GM23248 (cell line): ENCODE data around the gene SWAP70.

ENCODE experiments used
- EZH2 ChIP-seq: fragments of 200-600 bp; sonication (generic); IDR thresholded peaks from 2 replicates; pipeline ENCODE4 v1.6.1; 2018; ENCODE audit warnings: antibody characterized with exemption, mild to moderate bottlenecking; ENCODE audit not compliant: insufficient read depth, poor library complexity, severe bottlenecking
- EZH2phosphoT487 ChIP-seq: fragments of 200-600 bp; sonication (generic); IDR thresholded peaks from 2 replicates; pipeline ENCODE4 v1.6.1; 2018; ENCODE audit warnings: antibody characterized with exemption, moderate library complexity, mild to moderate bottlenecking, low read depth; ENCODE audit not compliant: insufficient read depth

DNA sequence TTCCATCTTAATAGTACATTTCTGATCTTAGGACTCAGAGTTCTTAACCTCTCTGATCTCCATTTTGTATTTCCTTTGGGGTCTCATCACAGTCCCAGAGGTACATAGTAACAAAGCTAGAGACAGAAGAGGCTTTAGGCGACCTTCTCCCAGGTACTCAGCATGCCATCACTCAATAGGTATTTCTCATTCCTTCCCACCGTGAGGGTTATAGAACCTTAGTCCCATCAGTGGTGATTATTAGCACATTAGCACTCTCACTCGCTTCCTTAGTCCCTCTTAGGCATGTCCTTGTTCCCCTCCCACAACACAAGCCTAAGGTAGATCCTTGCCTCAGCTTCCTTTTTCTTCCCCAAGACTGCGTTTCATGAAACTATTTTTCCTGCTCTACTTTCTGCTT lies 14.7 kb downstream of the SWAP70 start:
- TF ChIP-seq EZH2 (no peak), EZH2phosphoT487 (no peak)
